Activated CD8-positive, alpha-beta memory T cell treated with anti-CD3 and anti-CD28 coated beads, Interleukin-2, amount 50 U/mL, for 4 hours (primary cell): ENCODE data around the gene PBLD.

Experiments used
- DNase-seq: peaks from one replicate; pipeline ENCODE4 v3.0.0-alpha.2; 2020

The PBLD gene

GRCh38 chr10:68332259-68333057 lies at the start of gene PBLD:
Gene PBLD (minus strand): TSS chr10:68332928. CDS start chr10:68306844, 26,084 bp downstream.
- peak; percentile 53 for DNase-seq

- no peak for DNase-seq
Measured at GRCh38 chr10:68371604-68372003, 38.9 kb upstream of the PBLD start.

GRCh38 chr10:68367121-68367520 lies 34.4 kb upstream of the PBLD start:
- DNase-seq = no peak

GRCh38 chr10:68366600-68366999 lies 33.9 kb upstream of the PBLD start:
- DNase-seq = no peak

GRCh38 chr10:68365611-68366010 lies 32.9 kb upstream of the PBLD start:
- no peak for DNase-seq

- no peak for DNase-seq
Measured at GRCh38 chr10:68364101-68364886, 31.6 kb upstream of the PBLD start.

- no peak for DNase-seq
Measured at GRCh38 chr10:68362590-68362989, 29.9 kb upstream of the PBLD start.

GRCh38 chr10:68359189-68359588 lies 26.5 kb upstream of the PBLD start:
- no peak for DNase-seq

- DNase-seq = no peak
Measured at GRCh38 chr10:68353537-68353936, 20.8 kb upstream of the PBLD start.

GRCh38 chr10:68348265-68348741 lies 15.6 kb upstream of the PBLD start:
- DNase-seq = peak; percentile 35

GRCh38 chr10:68346774-68347173 lies 14.0 kb upstream of the PBLD start:
- DNase-seq = no peak

GRCh38 chr10:68345621-68346020 lies 12.9 kb upstream of the PBLD start:
- DNase-seq = no peak

- DNase-seq = no peak
Measured at GRCh38 chr10:68342909-68343516, 10.3 kb upstream of the PBLD start.

- no peak for DNase-seq
Measured at GRCh38 chr10:68340358-68341080, 7.8 kb upstream of the PBLD start.

GRCh38 chr10:68336754-68337351 lies 4.1 kb upstream of the PBLD start:
- no peak for DNase-seq

- no peak for DNase-seq
Measured at GRCh38 chr10:68334672-68335467, 2.1 kb upstream of the PBLD start.

- DNase-seq = no peak
Measured at GRCh38 chr10:68333440-68334431, 1.0 kb upstream of the PBLD start.

- no peak for DNase-seq
Measured at GRCh38 chr10:68333058-68333395, 299 bp upstream of the PBLD start.

GRCh38 chr10:68331455-68332258 lies 1.1 kb downstream of the PBLD start, which contains the start of gene HNRNPH3:
Gene HNRNPH3 (plus strand): TSS chr10:68332064. CDS start chr10:68337222, 5,158 bp downstream.
- peak; percentile 99 for DNase-seq
